Measurements from ENCODE around the gene RAB5IF.
"Not testable (repeated sequence)": the region's sequence is repeated elsewhere in the genome, so short reads cannot be mapped to it uniquely, and the experiment has no call there.

The RAB5IF gene, protein sequence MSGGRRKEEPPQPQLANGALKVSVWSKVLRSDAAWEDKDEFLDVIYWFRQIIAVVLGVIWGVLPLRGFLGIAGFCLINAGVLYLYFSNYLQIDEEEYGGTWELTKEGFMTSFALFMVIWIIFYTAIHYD

DNA sequence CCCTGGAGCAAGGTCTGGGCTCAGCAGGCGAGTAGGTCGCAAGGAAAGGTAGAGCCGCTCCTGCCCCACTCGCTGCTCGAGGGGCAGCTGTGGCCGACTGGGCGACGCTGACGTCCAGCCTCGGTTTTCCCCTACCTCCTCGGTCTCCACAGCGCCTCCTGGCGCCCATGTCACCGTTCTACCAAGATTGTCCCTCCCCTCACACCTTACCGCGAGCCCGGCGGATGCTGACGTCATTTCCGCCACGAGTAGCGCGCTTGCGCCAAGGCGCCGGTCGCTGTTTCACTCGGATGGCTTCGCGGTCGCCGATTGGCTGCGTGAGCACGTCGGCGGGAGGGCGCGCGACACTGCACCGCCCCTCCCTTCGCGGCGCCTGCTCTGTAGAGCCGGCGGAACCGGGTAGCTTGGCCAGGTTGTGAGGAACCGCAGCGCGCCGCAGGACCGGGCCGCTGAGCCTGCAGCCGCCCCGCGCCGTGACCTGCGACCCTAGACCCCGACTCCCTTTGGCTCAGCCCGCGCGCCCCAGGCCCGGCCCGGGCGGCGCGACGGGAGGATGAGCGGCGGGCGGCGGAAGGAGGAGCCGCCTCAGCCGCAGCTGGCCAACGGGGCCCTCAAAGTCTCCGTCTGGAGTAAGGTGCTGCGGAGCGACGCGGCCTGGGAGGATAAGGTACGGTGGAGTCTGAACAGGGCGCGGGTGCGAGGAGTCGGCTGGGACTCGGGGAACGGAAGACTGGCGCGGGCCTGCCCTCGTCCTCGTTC is at the start of gene RAB5IF:
RAB5IF (plus strand) TSS at position 381 of the 759 bp plus-strand sequence; CDS start at position 554, 173 bp downstream.
- DNase-seq, result peak; percentile 96

DNA sequence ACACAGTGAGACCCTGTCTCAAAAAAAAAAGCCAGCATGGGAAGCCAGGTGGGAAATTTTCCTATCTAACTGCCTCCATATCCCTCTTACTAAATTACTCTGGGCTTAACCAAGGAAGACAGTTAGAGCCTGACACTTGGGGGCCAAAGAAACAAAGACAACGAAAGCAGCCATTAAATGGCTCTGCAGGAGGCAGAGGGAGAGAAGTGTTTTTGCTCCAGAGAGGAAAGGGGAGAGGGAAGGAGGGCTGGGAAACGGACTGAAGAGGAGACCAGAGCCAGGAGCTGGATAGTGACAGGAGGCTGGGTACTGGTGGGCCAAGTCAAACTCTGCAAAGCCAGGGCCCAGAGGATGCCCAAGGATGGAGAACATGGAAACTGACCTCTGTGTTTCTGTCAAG is 42.9 kb upstream of the RAB5IF start:
- no peak for DNase-seq

DNA sequence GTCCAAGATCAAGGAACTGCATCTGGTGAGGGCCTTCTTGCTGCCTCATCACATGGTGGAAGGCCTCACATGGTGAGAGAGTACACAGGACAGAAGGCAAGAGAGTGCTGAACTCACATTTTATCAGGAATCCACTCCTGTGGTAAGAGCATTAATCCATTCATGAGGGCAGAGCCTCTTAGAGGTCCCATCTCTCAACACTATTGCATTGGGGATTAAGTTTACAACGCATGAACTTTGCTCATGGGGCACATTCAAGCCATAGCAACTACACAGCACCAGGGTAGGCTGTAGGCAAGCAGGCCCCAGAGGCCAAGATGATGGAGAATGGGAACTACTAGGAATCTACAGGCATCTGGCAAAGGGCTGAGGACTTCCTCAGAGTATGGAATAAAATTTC is 42.2 kb upstream of the RAB5IF start:
- DNase-seq, result no peak

DNA sequence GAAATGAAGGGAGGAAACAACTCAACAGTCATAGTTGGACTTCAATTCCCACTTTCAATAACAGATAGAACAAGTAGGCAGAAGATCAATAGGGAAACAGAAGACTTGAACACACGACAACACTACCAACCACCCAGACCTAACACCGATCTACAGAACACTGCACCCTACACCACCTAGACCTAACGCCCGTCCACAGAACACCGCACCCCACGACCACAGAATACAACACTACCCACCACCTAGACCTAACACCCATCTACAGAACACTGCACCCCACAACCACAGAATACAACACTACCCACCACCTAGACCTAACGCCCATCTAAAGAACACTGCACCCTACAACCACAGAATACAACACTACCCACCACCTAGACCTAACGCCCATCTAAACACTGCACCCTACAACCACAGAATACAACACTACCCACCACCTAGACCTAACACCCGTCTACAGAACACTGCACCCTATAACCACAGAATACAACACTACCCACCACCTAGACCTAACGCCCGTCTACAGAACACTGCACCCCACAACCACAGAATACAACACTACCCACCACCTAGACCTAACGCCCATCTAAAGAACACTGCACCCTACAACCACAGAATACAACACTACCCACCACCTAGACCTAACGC is 41.4 kb upstream of the RAB5IF start:
- DNase-seq, result not testable (repeated sequence)

DNA sequence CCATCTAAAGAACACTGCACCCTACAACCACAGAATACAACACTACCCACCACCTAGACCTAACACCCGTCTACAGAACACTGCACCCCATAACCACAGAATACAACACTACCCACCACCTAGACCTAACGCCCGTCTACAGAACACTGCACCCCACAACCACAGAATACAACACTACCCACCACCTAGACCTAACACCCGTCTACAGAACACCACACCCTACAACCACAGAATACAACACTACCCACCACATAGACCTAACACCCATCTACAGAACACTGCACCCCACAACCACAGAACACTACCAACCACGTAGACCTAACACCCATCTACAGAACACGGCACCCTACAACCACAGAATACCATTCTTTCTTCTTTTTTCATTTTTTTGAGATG is 40.9 kb upstream of the RAB5IF start:
- DNase-seq, result not testable (repeated sequence)

DNA sequence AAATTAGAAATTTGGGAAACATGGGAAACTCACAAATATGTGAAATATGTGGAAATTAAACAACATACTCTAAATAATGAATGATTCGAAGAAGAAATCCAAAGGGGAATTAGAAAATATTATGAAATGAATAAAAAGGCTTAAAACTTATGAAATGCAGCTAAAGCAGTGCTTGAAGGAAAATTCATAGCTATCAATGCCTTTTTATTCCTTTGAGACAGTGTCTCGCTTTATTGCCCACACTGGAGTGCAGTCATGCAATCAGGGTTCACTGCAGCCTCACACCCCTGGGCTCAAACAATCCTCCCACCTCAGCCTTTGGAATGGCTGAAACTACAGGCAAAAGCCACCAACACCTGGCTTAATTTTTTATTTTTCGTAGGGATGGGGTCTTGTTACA is 40.1 kb upstream of the RAB5IF start:
- DNase-seq, result no peak

DNA sequence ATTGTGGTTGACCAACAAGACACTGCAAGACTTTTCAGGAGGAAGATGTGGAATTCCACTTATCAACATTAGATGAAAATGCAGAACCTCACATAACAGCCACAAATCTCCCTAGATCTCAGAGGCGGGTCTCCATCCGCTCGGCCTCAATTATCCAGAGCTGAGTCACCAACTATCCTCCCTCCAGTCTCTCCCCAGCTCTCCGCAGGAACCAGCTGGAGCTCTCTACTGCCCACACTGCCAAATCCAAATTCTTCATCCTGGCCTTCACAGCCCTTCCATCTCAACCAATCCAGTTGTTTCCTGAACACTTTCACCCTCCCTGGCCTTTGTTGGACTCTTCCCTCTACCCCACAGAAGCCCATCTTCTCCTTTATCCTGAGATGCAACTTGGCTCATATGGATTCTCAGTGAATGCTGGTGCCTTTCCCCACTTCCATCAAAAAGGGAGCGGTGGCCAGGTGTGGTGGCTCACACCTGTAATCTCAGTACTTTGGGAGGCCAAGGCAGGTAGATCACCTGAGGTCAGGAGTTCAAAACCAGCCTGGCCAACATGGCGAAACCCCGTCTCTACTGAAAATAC is 35.6 kb upstream of the RAB5IF start:
- no peak for DNase-seq

DNA sequence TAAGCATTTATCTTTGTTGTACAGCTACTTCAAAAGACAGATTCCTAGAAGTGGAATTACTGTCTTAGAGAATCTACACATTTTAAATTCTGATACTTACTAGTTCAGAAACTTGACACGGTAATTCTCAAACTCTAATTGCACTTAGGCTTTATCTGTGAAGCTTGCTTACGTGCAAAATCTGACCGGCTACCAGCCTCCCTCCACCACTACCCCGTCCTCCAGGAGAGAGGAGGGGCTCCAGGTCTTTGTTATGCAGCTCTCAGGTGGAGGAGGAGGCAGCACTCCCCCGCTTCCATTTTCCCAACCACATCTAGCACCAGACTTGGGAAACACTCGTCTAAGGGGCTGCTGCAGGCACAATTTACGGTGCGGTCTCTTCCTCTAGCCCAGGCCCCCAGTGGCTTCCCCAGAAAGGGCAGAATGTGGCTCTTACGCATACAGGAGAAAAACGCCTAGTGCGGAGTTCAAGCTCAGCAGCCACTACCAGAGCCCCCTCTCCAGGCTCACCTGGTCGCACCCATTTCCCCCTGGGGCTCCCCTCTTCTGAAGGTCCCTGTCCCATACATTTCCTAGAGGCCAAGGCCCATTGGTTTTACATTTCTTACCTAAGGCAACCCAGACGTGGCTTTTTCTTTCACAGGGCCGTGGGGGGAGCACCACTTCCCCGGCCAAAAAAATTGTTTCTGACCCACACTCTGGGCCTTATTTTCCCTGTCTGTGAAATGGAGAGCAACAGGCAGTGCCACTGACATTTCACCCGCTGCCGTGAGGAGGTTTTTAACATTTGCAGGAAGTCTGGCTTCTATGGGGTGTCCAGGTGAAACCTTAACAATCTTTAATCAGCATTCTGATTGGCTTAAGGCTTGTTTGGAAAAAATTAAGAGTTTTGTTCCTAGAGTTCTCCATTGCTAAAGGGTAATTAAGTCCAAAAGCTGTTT is 33.7 kb upstream of the RAB5IF start:
- DNase-seq, result no peak

DNA sequence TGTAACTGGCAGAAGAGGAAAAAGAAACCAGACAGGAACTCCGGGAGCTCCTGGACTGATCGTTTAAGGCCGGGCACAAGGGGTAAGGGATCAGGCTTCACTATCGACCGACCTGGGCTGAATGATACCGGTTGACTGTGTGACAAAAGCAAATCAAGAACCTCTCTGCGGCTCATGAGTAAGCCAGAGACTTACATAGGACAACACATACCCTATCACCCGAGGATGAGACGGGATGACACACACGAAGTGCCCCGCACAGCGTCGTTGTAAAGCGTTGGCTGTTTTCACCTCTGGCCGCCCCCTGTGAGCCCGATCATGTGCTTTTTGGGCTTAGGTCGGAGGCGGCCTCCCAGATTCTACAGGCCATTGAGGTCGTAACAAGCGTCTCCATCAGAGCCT is 32.9 kb upstream of the RAB5IF start:
- DNase-seq, result no peak

DNA sequence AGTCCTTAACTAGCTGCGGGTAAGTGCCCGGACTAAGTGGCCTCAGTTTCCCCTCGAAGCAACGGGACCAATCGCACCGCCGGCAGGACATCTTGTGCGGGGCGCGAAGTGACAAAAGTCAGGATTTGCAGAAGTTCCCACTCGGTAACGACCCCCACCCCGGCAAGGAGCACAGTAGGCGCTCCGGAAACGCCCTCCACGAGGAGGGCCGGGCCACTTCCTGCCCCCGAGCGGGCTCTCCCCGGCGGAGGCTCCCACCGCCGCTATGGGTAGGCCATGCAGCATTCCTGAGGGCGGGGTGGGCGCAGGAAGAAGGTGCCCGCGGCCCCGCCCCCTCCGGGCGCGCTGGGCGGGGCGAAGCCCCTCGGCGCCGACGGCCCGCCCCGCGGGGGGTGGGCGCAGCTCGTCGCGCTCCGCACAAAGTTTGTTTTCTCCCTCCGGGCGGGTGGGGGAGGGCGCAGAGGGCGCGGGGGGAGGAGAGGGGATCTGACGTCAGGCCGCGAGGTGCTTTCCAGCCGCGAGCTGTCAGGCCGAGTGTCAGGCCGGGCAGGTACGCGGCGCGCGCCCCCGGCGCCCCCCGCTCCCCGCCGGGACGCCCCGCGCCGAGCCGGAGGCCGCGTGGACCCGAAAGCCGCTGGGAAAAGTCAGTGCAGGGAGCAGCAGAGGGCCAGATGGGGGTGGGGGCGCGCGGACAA is 32.3 kb upstream of the RAB5IF start, which contains the start of gene TGIF2:
TGIF2 (plus strand) TSS at position 495 of the 695 bp plus-strand sequence. CDS start 5,178 bp downstream, outside the sequence.
- DNase-seq, result peak; percentile 26

DNA sequence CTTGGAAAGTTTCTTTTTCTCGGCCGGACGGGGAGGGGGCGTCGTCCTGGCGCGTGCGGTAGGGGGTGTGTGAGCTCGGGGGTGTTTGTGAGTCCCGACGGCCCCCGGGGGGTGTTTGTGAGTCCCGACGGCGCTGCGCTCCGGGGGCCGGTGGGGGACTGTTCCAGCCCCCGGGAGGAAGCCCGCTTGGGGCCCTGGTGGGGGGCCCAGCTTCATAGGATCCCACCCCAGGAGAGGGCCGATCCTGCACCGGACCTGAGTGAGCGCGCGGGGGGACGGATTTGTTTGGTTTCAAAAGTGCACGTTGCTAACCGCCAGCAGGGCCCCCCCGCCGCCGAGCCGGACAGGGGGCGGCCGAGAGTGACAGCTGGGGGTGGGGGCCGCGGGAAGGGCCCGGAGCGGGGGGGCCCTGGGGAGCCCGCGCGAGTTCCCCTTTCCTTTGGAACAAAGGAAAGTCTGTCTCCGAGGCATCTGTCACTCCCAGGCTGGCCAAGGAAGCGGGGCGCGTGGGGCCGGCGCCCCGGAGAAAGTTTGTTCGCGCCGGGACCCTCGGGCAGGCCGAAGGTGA is 31.7 kb upstream of the RAB5IF start:
- no peak for DNase-seq

DNA sequence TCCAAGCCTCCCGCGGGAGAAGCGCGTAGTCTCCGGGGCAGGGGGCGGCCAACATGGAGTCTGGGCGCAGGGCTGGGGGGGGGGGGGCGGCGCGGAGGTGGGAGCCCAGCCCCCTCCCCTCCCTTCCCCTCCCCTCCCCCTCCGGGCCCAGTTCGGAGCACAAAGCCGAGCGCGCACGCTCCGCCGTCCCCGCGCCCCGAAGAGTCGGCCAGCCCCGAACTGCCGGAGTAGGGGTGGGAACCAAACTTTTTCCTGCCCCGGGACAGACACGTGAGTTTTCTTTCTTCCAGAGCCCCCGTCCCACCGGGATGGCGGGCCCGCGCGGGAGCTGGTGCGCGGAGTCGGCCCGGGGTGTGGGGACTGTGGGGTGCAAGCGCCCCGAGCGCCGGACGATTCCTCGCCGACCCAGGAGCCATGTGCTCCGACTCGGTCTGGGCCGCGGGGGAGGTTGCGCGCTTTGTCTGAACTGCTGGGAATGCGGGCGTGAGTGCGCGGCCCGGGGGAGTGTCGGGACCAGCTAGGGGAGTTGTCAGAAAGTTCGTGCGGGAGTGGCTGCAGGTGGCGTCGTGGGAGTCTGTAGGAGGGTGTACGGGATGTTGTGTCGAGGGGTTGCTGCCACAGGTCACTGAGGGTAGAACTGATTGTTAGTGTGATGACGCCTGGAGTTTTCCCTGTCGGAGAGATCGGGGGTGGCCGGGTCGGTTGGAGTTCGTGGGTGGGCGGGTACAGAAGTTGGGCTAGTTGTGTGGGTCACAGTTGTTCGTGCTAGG is 31.0 kb upstream of the RAB5IF start:
- DNase-seq, result no peak

DNA sequence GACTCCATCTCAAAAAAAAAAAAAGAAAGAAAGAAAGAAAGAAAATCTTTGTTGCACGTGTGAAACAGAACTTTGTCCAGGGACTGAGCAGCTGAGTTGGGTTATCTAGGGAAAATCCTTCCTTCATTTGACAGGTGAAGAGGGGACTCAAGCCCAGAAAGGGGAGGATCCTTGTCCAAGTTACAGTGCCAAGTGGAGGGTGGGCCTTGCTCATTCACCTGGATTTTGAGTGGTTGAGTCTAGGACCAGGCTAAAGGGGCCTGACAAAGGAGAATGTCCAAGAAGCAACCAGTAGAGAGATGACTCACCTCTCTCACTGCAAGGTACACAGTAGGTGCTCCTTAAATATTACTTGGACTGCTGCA is 29.5 kb upstream of the RAB5IF start:
- DNase-seq, result no peak

DNA sequence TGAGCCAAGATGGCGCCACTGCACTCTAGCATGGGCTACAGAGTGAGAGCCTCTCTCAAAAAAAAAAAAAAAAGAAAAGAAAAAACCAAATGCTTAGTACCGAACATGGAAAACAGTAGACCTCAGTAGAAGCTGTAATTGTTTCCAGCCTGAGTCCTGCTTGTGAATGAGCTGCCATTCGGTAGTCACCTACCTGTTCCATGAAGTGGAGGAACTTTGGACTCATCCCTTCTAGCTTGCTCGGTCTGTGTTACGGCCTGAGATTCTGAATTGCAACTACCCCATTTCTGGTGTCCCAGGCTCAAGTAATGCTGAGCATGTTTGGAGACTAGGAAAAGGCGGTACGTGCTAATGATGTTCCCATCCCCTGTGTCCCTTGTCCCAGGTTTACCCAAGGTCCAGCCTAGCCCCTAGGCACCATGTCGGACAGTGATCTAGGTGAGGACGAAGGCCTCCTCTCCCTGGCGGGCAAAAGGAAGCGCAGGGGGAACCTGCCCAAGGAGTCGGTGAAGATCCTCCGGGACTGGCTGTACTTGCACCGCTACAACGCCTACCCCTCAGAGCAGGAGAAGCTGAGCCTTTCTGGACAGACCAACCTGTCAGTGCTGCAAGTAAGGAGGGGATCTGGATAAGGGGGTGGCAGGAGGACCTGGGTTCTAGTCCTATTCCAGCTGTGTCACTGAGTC is 27.1 kb upstream of the RAB5IF start:
- no peak for DNase-seq

DNA sequence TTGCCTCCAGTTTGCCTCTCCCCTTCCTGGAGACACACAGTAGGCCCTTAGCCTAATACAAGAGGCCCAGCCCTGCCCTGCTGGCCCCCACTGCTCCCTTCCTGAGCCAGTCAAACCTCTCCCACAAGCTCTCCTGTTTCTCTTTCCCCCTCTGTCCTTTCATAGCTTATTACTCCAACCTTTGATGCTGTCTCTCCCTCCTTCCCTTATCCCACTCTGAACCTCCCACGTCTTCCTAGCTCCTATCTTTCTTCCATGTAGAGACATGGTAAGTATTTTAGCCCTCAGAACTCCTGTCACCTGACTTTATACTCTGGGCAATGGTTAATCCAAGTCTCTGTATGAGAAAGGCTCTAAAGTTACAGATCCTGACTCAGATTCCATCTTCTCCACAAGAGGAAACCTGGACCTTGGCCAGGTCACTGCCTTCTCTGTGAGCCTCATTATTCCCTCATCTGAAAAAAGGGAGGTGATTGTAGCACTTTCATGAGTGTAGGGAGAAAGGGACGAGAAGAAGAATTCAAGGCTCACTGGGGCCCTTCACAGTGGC is 25.5 kb upstream of the RAB5IF start:
- no peak for DNase-seq

DNA sequence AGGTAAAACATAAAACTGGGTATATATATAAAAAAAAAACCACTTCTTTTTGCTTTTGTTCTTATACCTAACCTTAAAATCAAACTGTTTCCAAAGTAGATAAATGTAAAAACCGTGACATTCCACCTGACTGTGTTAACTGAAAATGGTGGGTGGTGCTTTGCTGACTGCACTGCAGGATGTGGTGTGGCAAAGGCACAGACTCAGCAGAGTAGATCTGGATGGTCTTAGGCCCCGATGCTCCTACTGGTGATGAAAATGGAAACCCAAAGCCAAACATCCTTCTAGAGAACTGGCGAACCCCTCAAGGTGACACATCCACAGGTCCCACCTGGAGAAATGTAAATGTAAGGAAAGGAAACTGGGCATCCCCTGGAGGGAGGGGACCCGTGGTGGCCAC is 23.3 kb upstream of the RAB5IF start:
- DNase-seq, result no peak

DNA sequence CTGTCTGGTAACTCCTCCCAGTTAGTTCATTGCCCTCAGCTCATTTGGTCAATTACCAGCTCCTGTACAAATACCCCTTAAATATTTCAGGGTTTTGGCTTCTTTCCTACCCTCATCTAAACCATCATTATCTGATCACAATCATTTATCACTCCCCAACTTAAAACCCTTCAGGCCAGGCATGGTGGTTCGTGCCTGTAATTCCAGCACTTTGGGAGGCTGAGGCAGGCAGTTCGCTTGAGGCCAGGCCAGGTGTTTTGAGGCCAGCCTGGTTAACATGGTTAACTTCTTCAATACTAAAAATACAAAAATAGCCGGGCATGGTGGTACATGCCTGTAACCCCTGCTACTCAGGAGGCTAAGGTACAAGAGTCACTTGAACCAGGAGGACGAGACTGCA is 22.8 kb upstream of the RAB5IF start:
- DNase-seq, result no peak

DNA sequence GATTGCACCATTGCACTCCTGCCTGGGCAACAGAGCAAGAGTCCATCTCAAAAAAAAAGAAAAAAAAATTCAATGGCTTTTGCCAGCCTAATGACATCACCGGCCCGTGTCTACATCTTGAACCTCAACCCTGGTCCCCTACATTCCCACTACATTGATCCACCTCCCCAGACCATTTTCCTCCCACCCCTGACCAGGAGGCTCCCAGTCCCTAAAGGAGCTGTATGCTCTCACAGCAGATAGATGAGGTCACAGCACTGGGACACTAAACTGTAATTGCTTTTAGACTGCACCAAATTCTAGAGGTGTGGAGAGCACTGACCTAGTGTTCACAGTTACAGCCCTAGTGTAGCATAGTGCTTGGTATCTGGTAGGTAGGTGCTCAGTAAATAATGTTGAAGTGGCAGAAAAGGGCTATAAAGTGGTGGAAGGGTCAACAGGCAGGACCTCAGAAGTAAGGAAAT is 21.5 kb upstream of the RAB5IF start:
- DNase-seq, result no peak

DNA sequence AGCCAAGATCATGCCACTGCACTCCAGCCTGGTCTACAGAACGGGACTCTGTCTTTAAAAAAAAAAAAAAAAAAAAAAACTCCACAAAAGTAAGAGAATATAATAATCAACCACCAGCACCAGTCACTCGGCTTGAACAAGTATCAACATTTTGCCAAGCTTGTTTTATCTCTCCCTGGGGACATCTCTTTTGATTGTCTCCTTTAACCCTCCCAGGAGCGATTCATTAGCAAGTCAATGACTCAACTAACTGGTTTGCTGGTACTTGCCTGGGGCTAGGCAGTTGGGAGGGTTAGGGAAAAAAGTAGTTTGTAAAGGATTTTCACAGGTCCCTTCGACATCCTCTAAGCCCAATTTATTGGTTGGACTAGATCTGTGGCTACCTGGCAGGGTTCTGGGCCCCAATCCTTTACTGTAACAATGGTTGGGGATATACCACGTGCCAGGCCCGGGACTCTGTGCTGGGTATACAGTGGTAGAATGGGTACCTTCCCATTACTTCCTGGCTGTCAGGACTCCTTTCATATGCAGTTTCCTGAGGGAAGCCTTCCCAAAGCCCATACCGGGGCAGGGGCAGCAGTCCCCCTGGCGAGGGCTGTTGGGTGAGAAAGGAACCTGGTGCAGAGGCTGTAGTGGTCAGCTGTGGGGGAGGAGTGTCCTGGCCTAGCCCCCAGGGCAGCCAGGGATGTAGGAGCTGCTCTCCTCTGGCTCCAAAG is 20.0 kb upstream of the RAB5IF start:
- DNase-seq, result no peak
